HCEC 1CT (cell line): ENCODE results near the gene PPIA.
"Not testable (repeated sequence)": the region's sequence is repeated elsewhere in the genome, so short reads cannot be mapped to it uniquely, and the experiment has no call there.

Experiments
- DNase-seq: peaks from one replicate; pipeline ENCODE4 v3.0.0-alpha.2; 2017

Gene PPIA

DNA sequence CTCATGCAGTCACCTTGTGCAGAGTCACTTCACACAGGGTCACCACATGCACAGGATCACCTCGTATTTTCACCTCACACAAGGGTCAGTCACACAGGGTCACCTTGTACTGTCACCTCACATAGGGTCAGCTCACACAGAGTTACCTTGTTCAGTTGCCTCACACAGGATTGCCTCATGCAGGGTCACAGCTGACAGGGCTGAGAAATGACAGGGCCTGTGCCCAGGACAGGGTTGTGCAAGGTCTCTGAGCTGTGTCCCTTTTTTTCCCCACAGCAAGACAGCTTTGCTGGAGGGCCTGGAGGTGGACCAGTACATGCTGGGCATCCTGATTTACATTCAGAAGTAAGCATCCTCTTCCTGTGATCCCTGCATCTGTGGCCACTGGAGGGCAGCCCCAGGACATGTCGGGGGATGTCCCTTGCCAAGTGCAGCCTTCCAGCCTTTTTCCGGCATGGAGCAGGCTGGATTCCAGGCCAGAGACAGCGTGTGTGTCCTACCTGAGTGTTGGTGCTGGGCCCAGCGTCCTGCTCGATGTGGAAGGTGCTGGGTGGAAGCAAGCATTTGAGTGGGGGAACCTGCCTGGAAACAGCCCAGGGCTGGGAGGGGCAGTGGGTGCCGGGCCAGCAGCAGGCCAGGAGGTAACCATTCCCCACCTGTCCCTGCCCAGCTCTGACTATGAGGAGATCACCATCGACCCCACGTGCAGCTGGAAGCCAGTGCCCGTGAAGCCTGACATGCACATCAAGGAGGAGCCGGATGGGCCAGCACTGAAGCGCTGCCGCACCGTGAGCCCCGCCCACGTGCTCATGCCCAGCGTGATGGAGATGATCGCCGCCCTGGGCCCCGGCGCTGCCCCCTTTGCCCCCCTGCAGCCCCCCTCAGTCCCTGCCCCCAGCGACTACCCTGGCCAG lies 31.6 kb upstream of the PPIA start:
- DNase-seq = no peak

DNA sequence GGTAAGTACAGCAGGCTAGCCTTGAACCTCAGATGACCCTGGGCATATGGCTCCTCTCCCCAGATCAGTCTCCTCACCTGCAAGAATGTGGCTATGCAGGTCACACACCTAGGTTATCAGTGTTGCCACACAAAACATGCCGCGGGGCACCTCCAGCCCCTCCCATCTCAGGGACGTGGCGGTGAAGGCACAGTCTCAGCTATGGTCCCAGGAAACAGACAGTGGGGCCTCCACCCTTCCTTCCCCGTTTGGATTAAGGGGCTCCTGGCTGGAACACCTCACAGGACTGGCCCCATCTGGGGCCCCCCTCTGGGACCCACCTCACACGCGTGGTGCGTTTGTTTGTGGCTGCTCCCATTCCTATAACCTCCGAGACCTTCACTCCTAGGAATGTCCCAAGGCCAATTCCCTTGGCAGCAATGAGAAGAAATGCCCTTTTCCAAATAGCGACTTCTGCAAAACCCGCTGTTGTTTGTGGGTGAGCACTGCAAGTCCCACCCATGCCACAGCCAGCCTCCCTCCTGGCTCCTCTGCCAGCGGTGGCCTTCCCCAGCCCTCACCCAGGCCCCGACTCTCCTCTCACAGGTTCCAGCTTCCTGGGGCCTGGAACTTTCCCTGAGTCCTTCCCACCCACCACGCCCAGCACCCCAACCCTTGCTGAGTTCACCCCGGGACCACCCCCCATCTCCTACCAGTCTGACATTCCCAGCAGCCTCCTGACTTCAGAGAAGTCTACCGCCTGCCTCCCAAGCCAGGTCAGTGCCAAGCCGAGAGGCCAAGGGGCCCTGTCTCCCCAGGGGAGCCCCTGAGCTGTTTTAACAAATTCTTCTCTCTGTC lies 30.7 kb upstream of the PPIA start:
- no peak for DNase-seq

DNA sequence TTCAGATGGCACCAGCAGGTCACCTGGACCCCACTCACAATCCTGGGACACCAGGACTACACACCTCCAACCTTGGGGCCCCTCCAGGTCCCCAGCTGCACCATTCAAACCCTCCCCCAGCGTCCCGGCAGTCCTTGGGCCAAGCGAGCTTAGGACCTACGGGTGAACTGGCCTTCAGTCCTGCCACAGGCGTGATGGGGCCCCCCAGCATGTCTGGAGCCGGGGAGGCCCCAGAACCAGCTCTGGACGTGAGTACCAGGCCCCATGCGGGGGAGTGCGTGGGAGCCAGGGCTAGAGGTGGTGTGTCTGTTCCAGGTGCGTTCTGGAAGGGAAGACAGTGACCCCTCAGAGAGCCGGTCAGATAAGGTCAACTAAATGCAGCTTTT lies 30.1 kb upstream of the PPIA start:
- no peak for DNase-seq

DNA sequence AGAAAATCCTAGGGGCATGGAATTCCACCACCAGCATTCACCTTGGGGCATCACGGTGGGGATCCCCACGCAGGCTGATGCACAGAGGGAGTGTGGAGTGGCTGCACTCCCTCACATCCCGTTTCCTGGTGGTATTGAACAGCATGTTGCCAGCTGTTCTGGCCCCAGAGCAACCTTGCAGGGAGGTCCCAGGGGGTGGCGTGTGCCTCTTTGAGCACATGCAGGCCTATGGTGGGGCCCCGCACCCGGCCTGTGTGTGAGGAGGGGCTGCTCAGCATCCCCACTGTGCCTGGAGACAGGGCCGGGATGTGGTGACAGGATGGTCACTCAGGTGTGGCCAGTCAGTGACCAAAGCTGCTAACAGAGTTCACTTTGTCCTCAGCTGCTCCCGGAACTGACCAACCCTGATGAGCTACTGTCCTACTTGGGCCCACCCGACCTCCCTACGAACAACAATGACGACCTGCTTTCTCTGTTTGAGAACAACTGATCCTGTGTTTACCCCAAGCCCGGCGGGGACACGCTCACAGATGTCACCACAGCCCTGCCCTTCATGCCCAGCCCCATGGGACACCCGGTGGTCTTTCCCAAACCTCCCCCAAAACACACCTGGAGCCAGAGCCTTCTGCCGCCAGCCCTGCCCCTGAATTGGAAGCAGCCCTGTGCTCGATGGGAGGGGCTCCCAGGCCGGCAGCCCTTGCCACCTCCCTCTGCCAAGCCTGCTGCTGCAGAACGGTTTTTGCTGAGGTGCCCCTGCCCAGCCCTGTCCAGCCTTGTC lies 29.2 kb upstream of the PPIA start:
- DNase-seq = no peak

DNA sequence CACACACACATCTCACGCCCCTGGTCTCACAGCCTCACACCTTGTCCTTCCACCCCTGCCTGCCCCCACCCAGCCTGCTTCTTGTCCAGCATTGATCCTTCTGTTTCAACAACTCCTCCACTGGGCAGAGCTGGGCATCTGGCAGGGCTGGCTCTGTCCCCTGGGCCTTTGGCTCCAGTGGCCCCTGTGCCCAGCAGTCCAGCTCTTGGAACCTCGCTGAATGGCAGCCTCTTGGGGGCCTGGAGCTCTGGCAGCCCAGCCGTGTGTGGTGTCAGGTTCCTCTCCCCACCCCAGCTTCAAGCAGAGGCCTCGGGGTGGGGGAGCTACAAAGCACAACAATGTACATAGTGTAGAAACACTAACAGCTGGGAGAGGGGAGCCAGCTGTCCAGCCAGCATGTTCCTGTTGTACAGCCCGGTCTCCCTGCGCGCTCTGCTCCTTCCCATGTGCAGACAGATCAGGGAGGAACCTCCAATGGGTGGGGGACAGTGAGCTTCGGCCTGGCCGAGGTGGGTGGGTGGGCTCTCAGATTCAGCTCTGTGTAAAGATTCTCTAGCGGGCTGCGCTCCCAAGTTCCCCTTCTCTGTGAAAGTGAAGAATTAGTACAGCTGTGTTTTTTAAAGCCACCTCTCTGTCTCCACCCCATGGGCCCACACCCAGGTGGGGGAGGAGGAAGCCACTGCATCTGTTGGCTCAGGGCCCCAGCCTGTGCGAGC lies 28.4 kb upstream of the PPIA start:
- no peak for DNase-seq

DNA sequence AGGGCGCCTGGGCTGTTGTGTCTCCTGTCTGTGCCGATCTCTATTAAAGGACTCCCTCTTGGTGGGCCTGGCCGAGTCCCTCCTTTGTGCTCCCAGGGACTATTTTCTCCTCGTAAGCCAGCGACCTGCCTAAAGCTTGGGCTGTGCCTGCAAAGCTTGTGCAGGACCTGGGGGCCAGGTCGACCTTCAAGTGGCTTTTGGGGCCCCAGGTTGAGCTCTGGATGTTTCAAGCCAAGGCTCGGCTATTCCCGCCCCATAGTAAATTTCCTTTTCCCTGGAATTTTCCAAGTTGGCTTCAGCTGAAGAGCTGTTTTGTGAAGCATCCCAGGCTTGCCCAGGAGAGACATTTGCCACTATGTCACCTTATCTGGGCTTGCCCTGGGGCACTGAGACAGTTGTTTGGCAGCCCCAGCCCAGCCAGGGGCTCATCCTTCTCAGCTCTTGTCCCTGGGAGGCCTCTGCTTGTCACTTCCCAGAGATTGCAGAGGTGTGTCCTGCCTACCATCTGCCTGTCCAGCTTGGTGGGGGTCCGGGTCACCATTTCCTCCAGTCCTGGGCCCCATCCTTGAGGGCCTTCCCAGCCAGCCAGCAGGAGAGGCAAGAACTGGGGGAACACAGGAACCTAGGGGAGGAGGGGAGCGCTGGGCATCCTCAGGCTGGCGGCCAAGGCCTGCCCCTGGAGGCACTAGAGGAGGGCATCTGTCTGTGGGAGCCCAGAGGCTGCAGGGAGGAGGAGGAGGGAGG lies 27.7 kb upstream of the PPIA start:
- no peak for DNase-seq

DNA sequence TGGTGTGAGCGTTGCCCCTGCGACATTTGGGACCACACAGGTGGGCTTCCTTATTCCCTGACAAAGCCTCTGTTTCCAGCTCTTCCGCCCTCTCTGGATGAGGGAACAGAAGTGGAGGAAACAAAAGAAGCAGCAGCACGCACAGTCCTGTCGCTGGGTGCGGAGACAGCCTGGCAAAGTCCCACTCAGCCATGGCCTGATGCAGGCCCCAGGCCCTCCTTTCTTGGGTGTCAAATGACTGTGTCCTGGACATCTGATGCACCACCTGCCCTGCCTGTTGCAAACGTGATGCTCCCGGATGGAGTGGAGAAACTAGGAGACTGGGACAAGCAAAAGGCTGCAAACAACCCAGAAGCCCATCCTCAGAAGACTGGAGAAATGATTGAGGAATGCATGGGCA lies 27.1 kb upstream of the PPIA start:
- no peak for DNase-seq

DNA sequence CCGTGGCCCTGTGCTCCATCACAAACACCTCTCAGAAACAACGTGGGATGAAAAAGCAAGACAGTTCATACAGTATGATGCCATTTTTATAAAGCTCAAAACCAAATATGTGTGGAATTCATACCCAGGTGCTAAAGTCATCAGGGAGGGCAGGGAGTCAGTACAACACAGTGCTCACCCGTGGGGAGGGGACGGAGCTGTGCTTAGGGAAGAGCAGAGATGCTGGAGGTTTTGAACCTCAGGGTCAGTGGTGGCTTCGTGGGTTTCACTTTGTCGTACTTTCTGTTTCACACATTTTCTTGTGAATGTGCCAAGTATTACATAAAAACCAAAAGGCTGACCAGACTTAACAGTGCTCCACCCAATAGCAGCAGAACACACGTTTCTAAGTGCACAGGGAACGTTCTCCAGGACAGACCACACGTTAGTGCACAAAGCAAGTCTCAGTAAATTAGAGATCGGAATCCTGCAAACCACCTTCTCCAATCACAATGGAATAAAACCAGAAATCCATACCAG lies 26.6 kb upstream of the PPIA start:
- DNase-seq = peak; percentile 28

DNA sequence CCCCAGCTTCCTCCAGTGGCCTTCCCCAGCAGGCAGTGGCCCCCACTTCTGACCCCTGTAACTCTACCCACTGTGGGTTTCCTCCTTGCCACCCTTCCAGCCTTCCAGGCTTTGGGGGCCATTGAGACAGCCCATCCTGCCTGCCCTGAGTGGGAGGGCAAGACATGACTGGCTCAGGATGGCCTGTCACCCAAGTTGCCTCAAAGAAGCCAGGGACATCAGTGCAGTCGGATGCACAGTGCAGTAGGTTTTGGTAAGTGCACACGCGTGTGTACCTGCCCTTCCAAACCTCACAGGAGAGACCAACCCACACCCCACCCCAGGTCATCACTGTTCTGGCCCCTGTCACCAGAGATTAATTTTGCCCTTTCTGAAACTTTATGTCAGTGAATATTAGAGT lies 25.1 kb upstream of the PPIA start:
- no peak for DNase-seq

DNA sequence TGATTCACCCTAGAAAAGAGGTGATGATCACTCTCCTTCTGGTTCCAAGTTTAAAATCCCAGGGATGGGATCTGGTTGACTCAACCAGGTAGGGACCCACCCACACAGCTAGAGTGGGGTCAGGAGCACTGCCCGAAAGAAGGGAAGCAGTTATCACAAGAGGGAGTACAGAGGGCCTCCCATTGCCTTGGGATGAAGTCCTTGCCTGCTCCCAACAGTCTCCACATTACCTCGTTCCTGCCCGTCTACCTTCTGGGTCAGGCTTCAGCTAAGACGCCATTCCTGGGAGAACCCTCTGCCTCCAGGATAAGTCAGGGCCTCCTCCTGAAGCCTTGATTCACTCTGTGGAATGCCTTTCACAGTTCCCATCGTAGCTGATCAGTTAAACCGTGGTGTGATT lies 24.0 kb upstream of the PPIA start:
- no peak for DNase-seq

DNA sequence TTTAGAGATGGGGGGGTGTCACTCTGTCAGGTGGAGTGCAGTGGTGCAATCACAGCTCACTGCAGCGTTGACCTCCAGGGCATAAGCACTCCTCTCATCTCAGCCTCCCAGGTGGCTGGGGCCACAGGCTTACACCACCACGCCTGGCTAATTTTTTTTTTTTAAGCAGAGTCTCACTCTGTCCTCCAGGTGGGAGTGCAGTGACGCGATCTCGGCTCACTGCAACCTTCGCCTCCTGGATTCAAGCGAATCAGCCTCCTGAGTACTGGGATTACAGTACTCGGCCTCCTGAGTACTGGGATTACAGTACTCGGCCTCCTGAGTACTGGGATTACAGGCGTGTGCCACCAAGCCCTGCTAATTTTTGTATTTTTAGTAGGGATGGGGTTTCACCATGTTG lies 23.6 kb upstream of the PPIA start:
- DNase-seq = no peak

DNA sequence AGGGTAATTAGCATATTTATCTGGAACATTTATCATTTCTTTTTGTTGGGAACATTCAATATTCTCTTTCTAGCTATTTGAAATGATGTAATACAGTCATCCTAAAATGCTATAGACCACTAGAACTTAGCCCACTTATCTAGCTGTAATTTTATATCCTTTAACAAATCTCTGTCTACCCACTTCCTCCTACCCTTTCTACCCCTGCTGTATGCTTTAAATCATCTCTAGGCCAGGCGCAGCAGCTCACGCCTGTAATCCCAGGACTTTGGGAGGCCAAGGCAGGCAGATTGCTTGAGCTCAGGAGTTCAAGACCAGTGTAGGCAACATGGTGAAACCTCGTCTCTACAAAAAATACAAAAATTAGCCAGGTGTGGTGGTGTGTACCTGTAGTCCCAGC lies 22.0 kb upstream of the PPIA start:
- DNase-seq = not testable (repeated sequence)

DNA sequence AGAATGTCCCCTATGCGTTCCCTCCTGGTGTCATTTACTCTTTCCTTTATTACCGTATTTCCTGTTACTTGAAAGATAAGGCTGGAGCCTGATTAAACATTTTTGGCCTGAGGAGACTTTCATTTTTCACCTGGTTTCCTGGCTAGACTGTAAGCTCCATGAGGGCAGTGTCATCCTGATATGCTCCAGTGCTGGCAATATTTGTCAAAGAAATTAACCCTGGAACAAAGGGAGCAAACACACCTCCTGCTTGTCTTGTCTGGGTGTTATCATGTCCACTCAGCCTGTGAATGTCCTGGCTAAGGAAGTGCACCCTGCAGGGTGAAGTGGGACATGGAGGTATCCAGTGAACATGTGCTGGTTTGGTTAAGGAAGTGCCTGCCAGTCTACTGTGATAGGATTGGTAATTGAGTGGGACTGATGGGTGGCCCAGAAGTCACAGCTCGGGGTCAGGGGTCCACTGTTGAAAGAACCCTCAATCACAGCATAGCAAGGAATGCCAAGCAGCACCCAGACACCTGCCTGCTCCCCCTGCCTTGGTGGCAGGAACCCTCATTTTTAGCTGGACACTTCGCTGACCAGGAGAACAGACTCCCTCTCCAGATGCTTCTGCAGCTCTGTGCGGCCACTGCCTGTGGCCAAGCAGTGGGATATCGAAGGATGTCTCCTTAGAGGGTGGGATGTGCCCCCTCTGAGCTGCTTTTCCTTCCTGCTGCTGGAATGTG lies 20.9 kb upstream of the PPIA start:
- DNase-seq = no peak

DNA sequence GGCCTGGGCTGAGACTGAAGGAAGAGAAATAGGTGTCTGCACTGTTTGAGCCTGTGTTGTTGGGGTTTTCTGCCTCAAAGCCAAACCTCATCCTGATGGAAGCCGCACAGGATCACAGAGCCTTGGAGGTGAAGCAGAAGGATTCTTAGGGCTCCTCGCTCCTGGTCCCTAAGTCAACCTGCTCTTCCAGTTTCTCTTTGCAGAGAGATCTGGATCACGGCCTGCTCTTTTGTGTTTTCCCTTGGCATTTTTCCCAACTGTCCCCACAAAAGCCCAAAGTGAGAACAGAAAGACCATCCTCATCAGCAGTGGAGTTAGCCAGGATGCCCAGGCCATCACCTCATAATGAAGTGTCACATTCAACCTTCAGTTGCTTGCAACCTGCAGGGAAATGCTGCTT lies 20.3 kb upstream of the PPIA start:
- no peak for DNase-seq

DNA sequence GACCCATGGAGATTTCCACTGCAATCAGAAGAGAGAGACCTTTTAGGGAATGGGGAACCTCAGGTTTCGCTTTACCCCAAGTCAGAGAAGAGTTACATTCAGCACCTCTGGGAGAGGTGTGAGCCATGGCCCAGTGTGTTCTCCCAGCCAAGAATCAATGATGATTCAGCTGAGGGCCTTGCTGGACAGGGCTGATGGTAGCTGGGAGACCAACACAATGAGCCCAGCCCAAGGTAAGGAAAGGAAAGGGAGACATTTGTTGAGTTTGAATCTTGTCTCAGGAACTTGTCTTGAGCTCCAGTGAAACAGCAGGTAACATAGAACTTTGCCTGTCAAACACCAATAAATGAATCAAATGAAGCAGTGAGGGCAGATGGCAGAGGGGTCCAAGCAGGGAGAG lies 14.0 kb upstream of the PPIA start:
- no peak for DNase-seq

DNA sequence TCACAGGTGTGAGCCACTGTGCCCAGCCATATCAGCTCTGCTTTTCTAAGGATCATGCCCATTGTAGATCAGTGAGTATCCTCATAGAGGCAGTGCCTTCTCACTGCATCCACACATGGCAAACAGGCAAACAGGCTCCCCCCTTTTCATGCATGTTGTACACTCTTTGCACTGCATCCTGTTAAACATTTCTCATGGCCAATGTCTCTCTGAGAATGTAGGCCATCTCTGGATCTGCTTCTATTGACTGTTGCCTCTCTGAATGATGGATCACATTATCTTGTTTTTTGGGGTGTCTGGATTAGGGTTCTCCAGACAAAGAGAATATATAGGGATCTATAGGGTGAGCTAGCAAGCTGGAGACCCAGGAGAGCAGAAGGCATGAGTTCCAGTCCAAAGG lies 13.1 kb upstream of the PPIA start:
- DNase-seq = no peak

DNA sequence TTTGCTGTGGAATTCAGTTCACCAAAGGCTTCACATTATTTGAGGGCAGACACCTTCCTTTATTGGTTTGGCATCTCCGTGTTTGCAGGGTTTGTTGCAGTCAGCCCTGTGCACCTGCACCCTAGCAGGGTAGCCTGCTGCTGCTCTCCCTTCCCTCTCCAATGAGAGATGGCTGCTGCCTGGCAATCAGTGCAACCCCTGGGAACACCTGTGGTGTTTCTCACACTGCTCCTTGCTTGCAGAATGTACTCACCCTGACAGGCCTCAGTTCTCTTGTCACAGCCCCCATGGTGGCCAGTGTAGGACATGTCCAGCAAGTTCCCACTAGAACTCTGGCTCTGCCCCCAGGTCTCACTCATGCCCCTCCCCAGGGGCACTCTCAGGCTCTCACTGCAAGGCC lies 12.1 kb upstream of the PPIA start:
- DNase-seq = no peak

DNA sequence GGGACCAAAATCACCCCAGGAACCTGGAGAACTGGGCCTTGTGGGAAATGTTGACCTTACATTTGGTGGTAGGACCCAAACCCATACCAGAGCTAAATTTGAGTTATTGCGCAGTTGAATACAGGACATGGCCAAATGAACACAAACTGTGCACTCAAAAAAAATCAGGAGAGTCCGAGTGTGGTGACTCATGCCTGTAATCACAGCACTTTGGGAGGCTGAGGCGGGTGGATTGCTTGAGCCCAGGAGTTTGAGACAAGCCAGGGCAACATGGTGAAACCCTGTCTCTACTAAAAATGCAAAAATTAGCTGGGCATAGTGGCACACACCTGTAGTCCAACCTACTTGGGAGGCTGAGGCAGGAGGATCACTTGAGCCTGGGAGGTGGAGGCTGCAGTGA lies 11.3 kb upstream of the PPIA start:
- DNase-seq = not testable (repeated sequence)

DNA sequence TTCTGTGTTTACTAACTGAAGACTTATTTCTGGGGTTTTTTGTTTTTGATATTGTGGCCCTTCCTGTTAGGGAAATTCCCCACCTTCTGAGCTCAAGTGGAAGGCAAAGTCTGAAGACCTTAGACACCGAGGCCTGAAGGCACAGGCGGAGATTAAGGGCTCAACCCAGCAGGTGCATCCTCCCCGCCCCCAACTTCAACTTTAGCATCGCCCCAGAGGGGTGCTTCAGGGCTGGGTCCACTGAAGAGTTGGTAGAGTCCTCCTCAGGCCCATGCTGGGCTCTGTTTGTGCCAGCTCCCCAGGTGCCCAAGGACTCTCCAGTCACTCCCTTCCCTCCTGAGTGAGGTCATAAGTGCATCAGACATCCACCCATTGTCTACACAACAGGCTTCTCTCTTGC lies 9.4 kb upstream of the PPIA start:
- no peak for DNase-seq

DNA sequence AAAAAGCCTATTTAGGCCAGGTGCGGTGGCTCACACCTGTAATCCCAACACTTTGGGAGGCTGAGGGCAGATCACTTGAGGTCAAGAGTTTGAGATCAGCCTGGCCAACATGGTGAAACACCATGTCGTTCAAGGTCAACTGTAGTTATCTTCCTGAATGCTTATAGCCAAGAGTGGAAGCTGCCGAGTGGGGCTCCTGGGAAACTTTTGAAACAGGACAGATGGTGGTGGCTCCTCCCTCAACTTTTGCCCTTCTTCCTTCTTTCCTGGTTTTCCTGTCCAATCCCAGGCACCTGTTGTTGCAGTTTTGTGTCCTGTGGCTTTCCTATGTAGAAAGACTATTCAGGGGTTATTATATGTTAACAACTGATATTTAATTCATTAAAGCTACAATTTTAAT lies 8.7 kb upstream of the PPIA start:
- no peak for DNase-seq

DNA sequence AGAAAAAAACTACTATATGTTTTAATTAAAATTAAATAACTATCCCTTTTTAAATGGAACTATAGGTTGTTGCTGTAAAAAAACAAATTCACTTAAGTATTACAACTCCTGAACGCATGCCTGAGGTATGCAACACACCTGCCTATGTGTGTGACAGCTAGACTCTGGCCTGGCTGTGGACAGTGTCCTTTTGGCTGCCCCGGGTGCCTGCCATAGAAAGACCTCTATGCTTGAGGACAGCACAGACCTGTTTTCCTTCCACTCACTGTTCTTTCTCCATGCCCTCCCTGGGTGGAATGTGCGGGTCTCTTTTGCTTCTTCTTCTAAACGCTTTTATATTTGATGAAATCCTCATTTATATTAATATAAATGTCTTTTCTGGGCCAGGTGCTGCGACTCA lies 6.5 kb upstream of the PPIA start:
- DNase-seq = no peak
